GM23248 (cell line): ENCODE data around the gene KRTAP19-5. TPM values are rescaled to one million over a fixed set of nuclear protein-coding genes. Genes with fewer than 3 reads are reported as not detected.
"Not testable (repeated sequence)": the region's sequence is repeated elsewhere in the genome, so short reads cannot be mapped to it uniquely, and the experiment has no call there.

Source experiments
- DNase-seq: peaks from one replicate; pipeline ENCODE4 v3.0.0-alpha.2; 2015
- H2AFZ ChIP-seq: fragments of 200-600 bp; sonication (generic); 2 replicates; pipeline ENCODE4 v1.6.1; 2016; ENCODE audit warnings: antibody characterized with exemption
- H3F3A ChIP-seq: fragments of 200-600 bp; sonication (generic); 2 replicates; pipeline ENCODE4 v1.6.1; 2016; ENCODE audit warnings: mild to moderate bottlenecking, antibody characterized with exemption, mixed run types; ENCODE audit not compliant: insufficient read depth
- H3K27ac ChIP-seq: fragments of 200-600 bp; sonication (generic); 2 replicates; pipeline ENCODE4 v1.5.1; 2016; ENCODE audit warnings: mild to moderate bottlenecking
- H3K27me3 ChIP-seq: fragments of 200-600 bp; sonication (generic); replicated peaks from 2 replicates; pipeline ENCODE4 v1.6.1; 2016; ENCODE audit warnings: mild to moderate bottlenecking; ENCODE audit not compliant: insufficient read depth
- H3K36me3 ChIP-seq: fragments of 200-600 bp; sonication (generic); 2 replicates; pipeline ENCODE4 v1.6.1; 2016; ENCODE audit warnings: low read depth, mild to moderate bottlenecking
- H3K4me1 ChIP-seq: fragments of 200-600 bp; sonication (generic); 2 replicates; pipeline ENCODE4 v1.6.1; 2016; ENCODE audit warnings: mild to moderate bottlenecking; ENCODE audit not compliant: insufficient read depth
- H3K4me2 ChIP-seq: fragments of 200-600 bp; sonication (generic); one replicate; pipeline ENCODE4 v1.6.1; 2016; ENCODE audit warnings: mild to moderate bottlenecking; ENCODE audit not compliant: unreplicated experiment
- H3K4me3 ChIP-seq: fragments of 200-600 bp; sonication (generic); 2 replicates; pipeline ENCODE4 v1.5.1; 2016; ENCODE audit warnings: mild to moderate bottlenecking
- H3K79me2 ChIP-seq: fragments of 200-600 bp; sonication (generic); 2 replicates; pipeline ENCODE4 v1.6.1; 2016; ENCODE audit warnings: mild to moderate bottlenecking; ENCODE audit not compliant: insufficient read depth
- H3K9ac ChIP-seq: fragments of 200-600 bp; sonication (generic); 2 replicates; pipeline ENCODE4 v1.6.1; 2016; ENCODE audit warnings: mild to moderate bottlenecking
- H3K9me2 ChIP-seq: fragments of 200-600 bp; sonication (generic); 2 replicates; pipeline ENCODE4 v1.6.1; 2016; ENCODE audit warnings: mixed run types, mild to moderate bottlenecking, moderate library complexity; ENCODE audit not compliant: insufficient read depth
- H3K9me3 ChIP-seq: fragments of 200-600 bp; sonication (generic); one replicate; pipeline ENCODE4 v1.6.1; 2017; ENCODE audit warnings: low read depth
- H4K20me1 ChIP-seq: fragments of 200-600 bp; sonication (generic); 2 replicates; pipeline ENCODE4 v1.6.0; 2016; ENCODE audit not compliant: insufficient read depth
- EZH2 ChIP-seq: fragments of 200-600 bp; sonication (generic); IDR thresholded peaks from 2 replicates; pipeline ENCODE4 v1.6.1; 2018; ENCODE audit warnings: antibody characterized with exemption, mild to moderate bottlenecking; ENCODE audit not compliant: insufficient read depth, poor library complexity, severe bottlenecking
- EZH2phosphoT487 ChIP-seq: fragments of 200-600 bp; sonication (generic); IDR thresholded peaks from 2 replicates; pipeline ENCODE4 v1.6.1; 2018; ENCODE audit warnings: antibody characterized with exemption, moderate library complexity, mild to moderate bottlenecking, low read depth; ENCODE audit not compliant: insufficient read depth
- WGBS, 2 experiments: methylation state at CpG; one replicate each; pipeline ENCODE4 v1.1.6; 2015 to 2017; ENCODE audit warnings: low lambda C conversion rate in 2 of 2, low coverage in 1 of 2; ENCODE audit errors: missing lambda C conversion rate in 2 of 2; 5-methylcytosine and 5-hydroxymethylcytosine counted together
- in situ Hi-C: fragments of 300-500 bp; cut with MboI; formaldehyde crosslinking; loops from 2 replicates; pipeline ENCODE4 v1.15.0; 2020
- polyA plus RNA-seq: library from polyadenylated mRNA; unstranded; fragments of >200 nt; fragmentation: Nextera tagmentation; extraction: Ambion mirVana; gene quantifications from 2 replicates; pipeline ENCODE4 v1.2.1, GENCODE V29; 2016
- total RNA-seq: library from RNA; depleted of rRNA; stranded (reverse); fragments of >200 nt; shearing (Covaris generic); gene quantifications from 2 replicates; pipeline ENCODE4 v1.2.3, GENCODE V29; 2014; rRNA removed

Gene KRTAP19-5
- total RNA-seq, result not detected in 2 replicates
- polyA plus RNA-seq, result not detected in 2 replicates

DNA sequence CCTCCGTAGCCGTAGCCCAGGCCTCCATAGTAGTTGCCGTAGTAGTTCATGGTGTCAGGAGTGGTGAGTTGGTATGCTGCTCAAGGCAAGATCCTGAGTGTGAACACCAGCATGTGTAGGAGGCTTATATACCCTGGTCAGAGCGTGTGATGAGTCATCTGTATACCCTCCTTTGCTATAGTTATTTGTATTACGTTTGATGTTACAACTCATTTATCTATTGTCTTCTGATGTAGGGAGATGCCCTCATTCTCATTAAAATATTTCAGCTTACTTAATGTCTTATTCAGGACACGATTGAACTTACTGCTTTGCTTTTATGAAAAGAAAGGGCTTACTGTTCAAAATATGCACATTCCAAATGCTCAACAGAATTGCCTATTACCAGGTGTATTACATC lies at the start of gene KRTAP19-5:
Gene KRTAP19-5, minus strand, starts transcription at position 101 of the 400 bp plus-strand sequence. Its CDS starts 51 bp downstream, at position 50.
- 27 to 33% methylated on average over 6 of the region's 6 CpGs for WGBS, 2 experiments
- Histone ChIP-seq H3F3A (no peaks in the 10 kb centered on the region), H4K20me1 (no peaks in the 10 kb centered on the region), H3K4me3 (no peak within 1 kb of the TSS), H3K9me2 (no peaks in the 10 kb centered on the region), H2AFZ (no peak within 1 kb of the TSS), H3K9ac (no peak within 1 kb of the TSS), H3K79me2 (no peaks in the 10 kb centered on the region), H3K27me3 (no peaks in the 10 kb centered on the region), H3K36me3 (no peaks in the 10 kb centered on the region), H3K4me2 (no peak within 1 kb of the TSS), H3K9me3 (no peaks in the 10 kb centered on the region), H3K4me1 (no peaks in the 10 kb centered on the region), H3K27ac (no peak within 1 kb of the TSS)
- in situ Hi-C loops, result no loop called here
- no peak for DNase-seq
- TF ChIP-seq EZH2phosphoT487 (no peak), EZH2 (no peak)

DNA sequence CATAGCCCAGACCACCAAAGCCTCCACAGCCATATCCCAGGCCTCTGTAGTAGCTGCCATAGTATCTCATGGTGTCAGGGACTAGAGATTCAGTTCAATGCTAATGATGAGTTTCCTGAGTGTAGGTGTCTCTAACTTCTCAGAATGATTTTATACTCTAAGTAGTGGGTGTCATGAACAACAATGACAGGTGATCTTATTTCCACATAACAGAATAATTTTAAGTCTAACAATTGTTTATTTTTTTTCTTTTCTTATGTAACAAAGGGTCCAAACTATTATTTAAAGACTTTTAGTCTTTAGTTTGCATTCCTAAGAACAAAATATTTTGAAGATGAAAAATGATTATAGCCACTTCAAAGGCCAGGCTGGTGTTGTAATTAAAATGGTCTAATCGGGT lies 39.8 kb upstream of the KRTAP19-5 start, which contains the start of gene KRTAP19-6:
Gene KRTAP19-6, minus strand, starts transcription at position 101 of the 400 bp plus-strand sequence. Its CDS starts 31 bp downstream, at position 70.
- no peaks in the 10 kb centered on the region for H3K4me1 ChIP-seq
- TF ChIP-seq EZH2phosphoT487 (no peak), EZH2 (no peak)
- H3K27me3 ChIP-seq, result no peaks in the 10 kb centered on the region
- H3F3A ChIP-seq, result no peaks in the 10 kb centered on the region
- no peak within 1 kb of the TSS for H3K9ac ChIP-seq
- no peak within 1 kb of the TSS for H3K4me3 ChIP-seq
- H3K9me3 ChIP-seq, result peaks cover 5% of the 10 kb centered on the region
- no peaks in the 10 kb centered on the region for H3K79me2 ChIP-seq
- H3K4me2 ChIP-seq, result no peak within 1 kb of the TSS
- in situ Hi-C loops, result no loop called here
- no peak within 1 kb of the TSS for H3K27ac ChIP-seq
- 17 to 20% methylated on average over 1 of the region's 1 CpG for WGBS, 2 experiments
- no peaks in the 10 kb centered on the region for H3K9me2 ChIP-seq
- no peak for DNase-seq
- H2AFZ ChIP-seq, result no peak within 1 kb of the TSS
- H3K36me3 ChIP-seq, result no peaks in the 10 kb centered on the region
- no peaks in the 10 kb centered on the region for H4K20me1 ChIP-seq

- peaks cover 5% of the 10 kb centered on the region for H3K9me3 ChIP-seq
- H3K4me2 ChIP-seq, result no peak overlapping the region
- H3K36me3 ChIP-seq, result no peaks in the 10 kb centered on the region
- no peak overlapping the region for H2AFZ ChIP-seq
- no peaks in the 10 kb centered on the region for H3K9me2 ChIP-seq
- 12 to 44% methylated on average over 1 of the region's 1 CpG for WGBS, 2 experiments
- H3K27ac ChIP-seq, result no peak overlapping the region
- no peak for DNase-seq
- H3K4me1 ChIP-seq, result no peaks in the 10 kb centered on the region
- no peak overlapping the region for H3K9ac ChIP-seq
- in situ Hi-C loops, result no loop called here
- no peaks in the 10 kb centered on the region for H3F3A ChIP-seq
- H3K27me3 ChIP-seq, result no peaks in the 10 kb centered on the region
- H3K4me3 ChIP-seq, result no peak overlapping the region
- TF ChIP-seq EZH2phosphoT487, result no peak
- TF ChIP-seq EZH2, result no peak
- H4K20me1 ChIP-seq, result no peaks in the 10 kb centered on the region
- H3K79me2 ChIP-seq, result no peaks in the 10 kb centered on the region
These were observed 16.9 kb upstream of the KRTAP19-5 start for GRCh38 chr21:30518876-30519275.

- no peaks in the 10 kb centered on the region for H3K79me2 ChIP-seq
- TF ChIP-seq EZH2phosphoT487 (no peak), EZH2 (no peak)
- H4K20me1 ChIP-seq, result no peaks in the 10 kb centered on the region
- H3K36me3 ChIP-seq, result no peaks in the 10 kb centered on the region
- no peaks in the 10 kb centered on the region for H3K4me1 ChIP-seq
- H3K9ac ChIP-seq, result no peak overlapping the region
- no peaks in the 10 kb centered on the region for H3K9me3 ChIP-seq
- H3F3A ChIP-seq, result no peaks in the 10 kb centered on the region
- WGBS, 2 experiments, result 0 to 12% methylated on average over 1 of the region's 1 CpG
- in situ Hi-C loops, result no loop called here
- no peak overlapping the region for H3K4me2 ChIP-seq
- DNase-seq, result no peak
- no peaks in the 10 kb centered on the region for H3K9me2 ChIP-seq
- H3K4me3 ChIP-seq, result no peak overlapping the region
- H2AFZ ChIP-seq, result no peak overlapping the region
- H3K27ac ChIP-seq, result no peak overlapping the region
- no peaks in the 10 kb centered on the region for H3K27me3 ChIP-seq
These were observed 13.7 kb upstream of the KRTAP19-5 start for GRCh38 chr21:30515681-30516080.

DNA sequence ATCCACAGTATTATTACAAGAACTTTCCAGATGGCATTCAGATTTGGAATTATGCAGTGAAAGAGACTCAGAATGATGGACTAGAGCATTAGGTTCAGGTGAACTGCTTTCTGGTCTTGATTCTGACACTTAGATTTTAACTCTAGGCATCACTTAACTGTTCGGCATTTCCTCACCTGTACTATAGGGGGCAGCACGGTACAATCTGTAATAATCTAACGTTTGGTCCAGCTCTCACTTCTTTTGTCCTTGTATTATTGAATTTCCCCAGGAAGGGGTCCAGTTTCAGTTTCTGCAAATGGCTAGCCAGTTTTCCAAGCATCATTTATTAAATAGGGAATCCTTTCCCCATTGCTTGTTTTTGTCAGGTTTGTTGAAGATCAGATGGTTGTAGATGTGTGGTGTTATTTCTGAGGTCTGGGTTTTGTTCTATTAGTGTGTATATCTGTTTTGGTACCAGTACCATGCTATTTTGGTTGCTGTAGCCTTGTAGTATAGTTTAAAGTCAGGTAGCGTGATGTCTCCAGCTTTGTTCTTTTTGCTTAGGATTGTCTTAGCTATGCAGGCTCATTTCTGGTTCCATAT lies 3.8 kb upstream of the KRTAP19-5 start:
- H3K4me3 ChIP-seq, H3K27me3 ChIP-seq, DNase-seq, H3K9me2 ChIP-seq, H3K4me2 ChIP-seq, H3K36me3 ChIP-seq, H4K20me1 ChIP-seq, H3K9ac ChIP-seq, H3F3A ChIP-seq, in situ Hi-C loops, H3K4me1 ChIP-seq, H3K27ac ChIP-seq, H3K79me2 ChIP-seq, H2AFZ ChIP-seq, H3K9me3 ChIP-seq: not testable (repeated sequence)
- WGBS, 2 experiments, result 8 to 10% methylated on average over 4 of the region's 4 CpGs
